Heart left ventricle (tissue), 16 donors: ENCODE results near the gene PLA2G4B. TPM values are rescaled to one million over a fixed set of nuclear protein-coding genes. Genes with fewer than 3 reads are reported as not detected.

Source experiments
- ATAC-seq, 4 donors: fragments of 200-7000 bp; cut with Tn5 transposase; one replicate each; pipeline ENCODE4 v1.9.1; 2020 to 2022; ENCODE audit warnings: moderate library complexity in 4 of 4, mild to moderate bottlenecking in 3 of 4, moderate number of reproducible peaks in 1 of 4
- DNase-seq, 5 donors: peaks; one replicate each; pipeline ENCODE4 v3.0.0-alpha.2; 2020
- H3K27ac ChIP-seq, 12 donors: fragments of 200-600 bp; sonication (generic) in 4 of 12; one replicate each; pipeline versions ENCODE4 v1.5.0 to v1.8.0; 2016 to 2022; ENCODE audit warnings: mild to moderate bottlenecking in 2 of 12
- H3K27me3 ChIP-seq, 9 donors: fragments of 200-600 bp; sonication (generic) in 2 of 9; one replicate each; pipeline versions ENCODE4 v1.5.1 to v1.8.0; 2016 to 2022; ENCODE audit warnings: mild to moderate bottlenecking in 3 of 9
- H3K36me3 ChIP-seq, 9 donors: fragments of 200-600 bp; sonication (generic) in 2 of 9; one replicate each; pipeline versions ENCODE4 v1.5.0 to v1.8.0; 2018 to 2022; ENCODE audit warnings: mild to moderate bottlenecking in 2 of 9
- H3K4me1 ChIP-seq, 12 donors: fragments of 200-600 bp; sonication (generic) in 4 of 12; one replicate each; pipeline versions ENCODE4 v1.5.0 to v1.8.0; 2016 to 2022; ENCODE audit warnings: mild to moderate bottlenecking in 3 of 12
- H3K4me3 ChIP-seq, 12 donors: fragments of 200-600 bp; sonication (generic) in 4 of 12; one replicate each; pipeline versions ENCODE4 v1.5.0 to v1.8.0; 2017 to 2022; ENCODE audit warnings: mild to moderate bottlenecking in 9 of 12, moderate library complexity in 4 of 12
- H3K9me3 ChIP-seq, 12 donors: fragments of 200-600 bp; sonication (generic) in 4 of 12; one replicate each; pipeline versions ENCODE4 v1.5.0 to v1.8.0; 2016 to 2022; ENCODE audit warnings: mild to moderate bottlenecking in 1 of 12
- POLR2A ChIP-seq, 2 donors: fragments of 450-650 bp; IDR thresholded peaks; one replicate each; pipeline ENCODE4 v1.6.1; 2017; ENCODE audit warnings: antibody characterized with exemption in 2 of 2, mild to moderate bottlenecking in 2 of 2, moderate library complexity in 2 of 2
- WGBS, 4 donors: extraction: QIAGEN DNeasy Blood & Tissue Kit in 2 of 4; methylation state at CpG; one replicate each; pipeline versions ENCODE4 v1.1.5 to v1.1.7; 2013 to 2018; 5-methylcytosine and 5-hydroxymethylcytosine counted together
- intact Hi-C, 10 donors: fragments of 100-400 bp; cut with DNase I; formaldehyde crosslinking; loops; one replicate each; pipeline versions ENCODE4 v1.11.1 to v1.14.2; 2022
- polyA plus RNA-seq, 2 donors: library from polyadenylated mRNA; stranded (reverse); fragments of 200-250 nt; gene quantifications; one replicate each; pipeline ENCODE4 v1.2.3, GENCODE V29; 2013
- total RNA-seq, 9 donors: library from RNA; depleted of rRNA in 2 of 9; stranded (reverse); fragments of >200 nt in 2 of 9; fragmentation: NEBNext Ultra II Directional in 3 of 9; extraction: Animal tissue kit (Norgen Biotek cat#: 25700) in 3 of 9; gene quantifications; one replicate each; pipeline versions ENCODE4 v1.1.0 to v1.2.4, GENCODE V29; 2016 to 2023
- TF ChIP-seq, protein P1 (sequence below), 12 donors: fragments of 200-600 bp; sonication (generic) in 4 of 12; IDR thresholded peaks; one replicate each; pipeline versions ENCODE4 v1.5.0 to v1.8.0; 2018 to 2022; ENCODE audit warnings: antibody characterized with exemption in 12 of 12, mild to moderate bottlenecking in 5 of 12
- donor health status: ischemic (EF 13 %, LVEDD 7.1; RV severe dilation, severe dysfunction).
- donor health status: healthy with polysubstance abuse.
- donor health status: DM: no; HTN: yes; CAD: no.
- donor health status: DM: no; HTN: no; CAD: no.
- donor health status: ischemic (EF 25% LVEDD 6.9; RV normal size, moderate dysfunction).
- donor health status: ischemic (EF 25% LVEDD 5.7; RV mildly dilated, moderate dysfunction).
- donor health status: healthy.
- donor health status: DM: yes; HTN: yes; CAD: no.
- donor health status: ischemic (EF 35%, LVEDD 5.7; RV mildly dilated, moderate dysfunction).
- donor health status: nonischemic (EF 11% LVEDD 7.7; RV severe dilation, severe dysfunction).
- donor health status: DM: yes; HTN: yes; CAD: no.
- donor health status: PGD.
- donor health status: ischemic (EF 29% LVEDD 5.4; RV normal size, mild dysfunction).
- donor health status: nonischemic (EF 23%, LVEDD 6.1; RV moderate dilation, normal function).

The PLA2G4B gene
- total and polyA plus RNA-seq, 11 donors, result 0.38 to 6.0 (median 2.8) TPM

DNA sequence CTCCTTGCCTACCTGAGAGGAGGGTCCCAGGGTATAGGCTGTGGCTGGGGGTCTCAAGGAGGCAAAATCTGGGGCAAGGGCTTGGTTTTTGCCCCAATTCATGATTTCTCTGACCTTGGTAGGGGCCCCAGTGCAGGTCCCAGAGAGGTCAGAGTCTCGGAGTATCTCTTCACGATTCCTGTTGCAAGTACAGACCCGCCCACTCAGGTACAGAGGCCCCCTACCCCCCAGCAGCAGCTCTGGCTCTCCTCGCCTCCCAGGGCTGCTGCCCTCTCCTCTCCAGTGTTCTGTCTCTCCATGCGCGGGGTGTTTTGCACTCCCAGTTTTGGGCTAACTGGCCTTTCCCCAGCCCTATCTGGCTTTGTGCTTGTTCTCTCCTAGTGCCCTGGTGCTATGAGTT lies 16.2 kb upstream of the PLA2G4B start:
- intact Hi-C loops, result loop anchor here in 2 of 10 donors (5.0 to 10.0 kb wide), 2 partner anchors 75 to 152 kb away; partner anchors contain the start of gene EHD4 (in 1 of the 2)
- Histone ChIP-seq H3K36me3 (peaks cover 0 to 73% (median 57%) of the 10 kb centered on the region in 9 donors), H3K27me3 (no peaks in the 10 kb centered on the region), H3K27ac (no peak overlapping the region), H3K9me3 (no peaks in the 10 kb centered on the region), H3K4me3 (no peak overlapping the region), H3K4me1 (peaks cover 0 to 6% (median 4%) of the 10 kb centered on the region in 12 donors)
- DNase-seq (peak in 1 of 5 donors; percentile 1), ATAC-seq (no peak)
- no peak for TF ChIP-seq POLR2A (IDR thresholded peaks at IDR 0.05)
- TF ChIP-seq, protein P1, sequence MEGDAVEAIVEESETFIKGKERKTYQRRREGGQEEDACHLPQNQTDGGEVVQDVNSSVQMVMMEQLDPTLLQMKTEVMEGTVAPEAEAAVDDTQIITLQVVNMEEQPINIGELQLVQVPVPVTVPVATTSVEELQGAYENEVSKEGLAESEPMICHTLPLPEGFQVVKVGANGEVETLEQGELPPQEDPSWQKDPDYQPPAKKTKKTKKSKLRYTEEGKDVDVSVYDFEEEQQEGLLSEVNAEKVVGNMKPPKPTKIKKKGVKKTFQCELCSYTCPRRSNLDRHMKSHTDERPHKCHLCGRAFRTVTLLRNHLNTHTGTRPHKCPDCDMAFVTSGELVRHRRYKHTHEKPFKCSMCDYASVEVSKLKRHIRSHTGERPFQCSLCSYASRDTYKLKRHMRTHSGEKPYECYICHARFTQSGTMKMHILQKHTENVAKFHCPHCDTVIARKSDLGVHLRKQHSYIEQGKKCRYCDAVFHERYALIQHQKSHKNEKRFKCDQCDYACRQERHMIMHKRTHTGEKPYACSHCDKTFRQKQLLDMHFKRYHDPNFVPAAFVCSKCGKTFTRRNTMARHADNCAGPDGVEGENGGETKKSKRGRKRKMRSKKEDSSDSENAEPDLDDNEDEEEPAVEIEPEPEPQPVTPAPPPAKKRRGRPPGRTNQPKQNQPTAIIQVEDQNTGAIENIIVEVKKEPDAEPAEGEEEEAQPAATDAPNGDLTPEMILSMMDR (IDR thresholded peaks at IDR 0.05), result no peak
- WGBS, 4 donors, result 94 to 97% (median 95%) methylated on average over 6 of the region's 6 CpGs

- no peak for DNase-seq
- Histone ChIP-seq H3K4me1 (peaks cover 0 to 7% (median 5%) of the 10 kb centered on the region in 12 donors), H3K4me3 (no peak overlapping the region), H3K9me3 (no peaks in the 10 kb centered on the region), H3K36me3 (peaks cover 0 to 68% (median 52%) of the 10 kb centered on the region in 9 donors), H3K27ac (no peak overlapping the region), H3K27me3 (no peaks in the 10 kb centered on the region)
- TF ChIP-seq, protein P1 (IDR thresholded peaks at IDR 0.05), result no peak
- no peak for TF ChIP-seq POLR2A (IDR thresholded peaks at IDR 0.05)
- no peak for ATAC-seq
- intact Hi-C loops, result loop anchor here in 2 of 10 donors (5.0 to 10.0 kb wide), 2 partner anchors 74 to 152 kb away; partner anchors contain the start of gene EHD4 (in 1 of the 2)
- 90 to 96% (median 94%) methylated on average over 2 to 6 of the region's 6 CpGs for WGBS, 4 donors
Measured at GRCh38 chr15:41822957-41823356, 15.7 kb upstream of the PLA2G4B start.

DNA sequence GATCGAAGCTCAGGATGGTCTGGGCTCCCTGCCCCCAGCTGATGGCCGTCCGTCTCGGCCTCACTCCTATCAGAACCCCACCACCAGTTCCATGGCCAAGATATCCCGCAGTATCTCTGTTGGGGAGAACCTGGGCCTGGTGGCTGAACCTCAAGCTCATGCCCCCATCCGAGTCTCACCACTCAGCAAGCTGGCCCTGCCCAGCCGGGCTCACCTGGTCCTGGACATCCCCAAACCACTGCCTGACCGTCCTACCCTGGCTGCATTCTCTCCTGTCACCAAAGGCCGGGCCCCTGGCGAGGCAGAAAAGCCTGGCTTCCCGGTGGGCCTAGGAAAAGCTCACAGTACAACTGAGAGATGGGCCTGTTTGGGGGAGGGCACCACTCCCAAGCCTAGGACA lies 15.1 kb upstream of the PLA2G4B start:
- Histone ChIP-seq H3K4me3 (no peak overlapping the region), H3K9me3 (no peaks in the 10 kb centered on the region), H3K27ac (no peak overlapping the region), H3K36me3 (peaks cover 0 to 62% (median 47%) of the 10 kb centered on the region in 9 donors), H3K4me1 (peaks cover 0 to 8% (median 5%) of the 10 kb centered on the region in 12 donors), H3K27me3 (no peaks in the 10 kb centered on the region)
- TF ChIP-seq, protein P1 (IDR thresholded peaks at IDR 0.05), result no peak
- intact Hi-C loops, result loop anchor here in 2 of 10 donors (5.0 to 10.0 kb wide), 2 partner anchors 74 to 151 kb away; partner anchors contain the start of gene EHD4 (in 1 of the 2)
- 86 to 96% (median 94%) methylated on average over 5 to 11 of the region's 11 CpGs for WGBS, 4 donors
- DNase-seq, result peak in 1 of 5 donors; percentile 24
- ATAC-seq, result no peak

- Histone ChIP-seq H3K36me3 (peaks cover 0 to 57% (median 42%) of the 10 kb centered on the region in 9 donors), H3K9me3 (no peaks in the 10 kb centered on the region), H3K27me3 (no peaks in the 10 kb centered on the region), H3K4me1 (peaks cover 0 to 15% (median 11%) of the 10 kb centered on the region in 12 donors), H3K27ac (no peak overlapping the region), H3K4me3 (no peak overlapping the region)
- TF ChIP-seq POLR2A (IDR thresholded peaks at IDR 0.05), result no peak
- TF ChIP-seq, protein P1 (IDR thresholded peaks at IDR 0.05), result no peak
- 94 to 95% (median 94%) methylated on average over 18 to 19 of the region's 19 CpGs for WGBS, 4 donors
- no peak for ATAC-seq
- intact Hi-C loops, result loop anchor here in 2 of 10 donors (5.0 to 10.0 kb wide), 2 partner anchors 73 to 151 kb away; partner anchors contain the start of gene EHD4 (in 1 of the 2)
- peak in 1 of 5 donors; percentile 23 for DNase-seq
Measured at GRCh38 chr15:41824062-41824745, 14.4 kb upstream of the PLA2G4B start.
